NCI-H345 treated with DMSO at 0.1 percent for 48 hours (cell line): ENCODE measurements around the gene FGD3.
A peak's percentile ranks its signal among the peaks of the same experiment; 100 is the strongest.
"Not testable (repeated sequence)": the region's sequence is repeated elsewhere in the genome, so short reads cannot be mapped to it uniquely, and the experiment has no call there.

Source experiments
- DNase-seq: peaks from one replicate; lab custom pipeline; 2025; ENCODE audit not compliant: unreplicated experiment; lab: John Stamatoyannopoulos, UW

Gene FGD3, protein sequence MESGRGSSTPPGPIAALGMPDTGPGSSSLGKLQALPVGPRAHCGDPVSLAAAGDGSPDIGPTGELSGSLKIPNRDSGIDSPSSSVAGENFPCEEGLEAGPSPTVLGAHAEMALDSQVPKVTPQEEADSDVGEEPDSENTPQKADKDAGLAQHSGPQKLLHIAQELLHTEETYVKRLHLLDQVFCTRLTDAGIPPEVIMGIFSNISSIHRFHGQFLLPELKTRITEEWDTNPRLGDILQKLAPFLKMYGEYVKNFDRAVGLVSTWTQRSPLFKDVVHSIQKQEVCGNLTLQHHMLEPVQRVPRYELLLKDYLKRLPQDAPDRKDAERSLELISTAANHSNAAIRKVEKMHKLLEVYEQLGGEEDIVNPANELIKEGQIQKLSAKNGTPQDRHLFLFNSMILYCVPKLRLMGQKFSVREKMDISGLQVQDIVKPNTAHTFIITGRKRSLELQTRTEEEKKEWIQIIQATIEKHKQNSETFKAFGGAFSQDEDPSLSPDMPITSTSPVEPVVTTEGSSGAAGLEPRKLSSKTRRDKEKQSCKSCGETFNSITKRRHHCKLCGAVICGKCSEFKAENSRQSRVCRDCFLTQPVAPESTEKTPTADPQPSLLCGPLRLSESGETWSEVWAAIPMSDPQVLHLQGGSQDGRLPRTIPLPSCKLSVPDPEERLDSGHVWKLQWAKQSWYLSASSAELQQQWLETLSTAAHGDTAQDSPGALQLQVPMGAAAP

DNA sequence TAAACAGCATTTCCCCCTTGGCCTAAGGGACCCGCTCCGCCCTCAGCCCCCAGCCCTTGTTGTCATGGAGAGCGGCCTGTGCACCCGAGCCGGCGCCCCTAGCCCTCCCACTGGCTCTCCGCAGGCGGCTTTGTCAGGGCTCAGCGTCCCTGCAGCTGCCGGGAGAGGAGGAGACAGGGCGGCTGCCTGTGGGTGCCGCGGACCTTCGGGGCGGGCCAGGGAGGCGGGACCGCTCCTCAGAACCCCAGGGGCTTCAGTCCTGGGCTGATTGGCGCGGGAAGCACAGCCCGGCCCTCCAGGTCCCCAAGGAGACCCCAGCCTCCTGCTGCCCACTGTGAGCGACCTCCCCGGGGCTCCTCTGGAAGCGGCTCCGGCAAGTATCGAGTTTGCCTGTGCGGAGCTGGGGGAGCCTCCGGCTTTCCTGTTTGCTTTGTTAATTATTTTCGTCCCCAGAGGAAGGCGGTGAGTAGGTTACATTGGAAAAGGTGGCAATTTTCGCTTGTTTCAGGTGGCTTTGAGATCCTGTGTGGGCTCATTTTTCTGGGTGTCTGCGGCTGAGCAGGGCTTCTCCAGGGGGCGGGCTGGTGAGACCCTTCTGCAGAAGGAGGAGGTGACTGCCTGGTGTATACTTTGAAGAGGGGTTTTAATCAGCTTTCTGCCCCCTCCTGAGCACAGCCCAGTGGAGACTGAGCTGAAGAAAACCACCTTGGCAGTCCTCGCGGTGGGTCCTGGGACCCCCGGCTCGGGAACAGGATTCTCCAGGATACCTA, at the start of gene FGD3:
FGD3 (plus strand) TSS at position 256 of the 770 bp plus-strand sequence. CDS start 28,734 bp downstream, outside the sequence.
- peak; percentile 54 for DNase-seq

DNA sequence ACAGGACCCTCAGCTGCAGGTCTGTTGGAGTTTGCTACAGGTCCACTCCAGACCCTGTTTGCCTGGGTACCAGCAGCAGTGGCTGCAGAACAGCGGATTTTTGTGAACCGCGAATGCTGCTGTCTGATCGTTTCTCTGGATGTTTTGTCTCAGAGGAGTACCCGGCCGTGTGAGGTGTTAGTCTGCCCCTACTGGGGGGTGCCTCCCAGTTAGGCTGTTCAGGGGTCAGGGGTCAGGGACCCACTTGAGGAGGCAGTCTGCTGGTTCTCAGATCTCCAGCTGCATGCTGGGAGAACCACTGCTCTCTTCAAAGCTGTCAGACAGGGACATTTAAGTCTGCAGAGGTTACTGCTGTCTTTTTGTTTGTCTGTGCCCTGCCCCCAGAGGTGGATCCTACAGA, 42.2 kb upstream of the FGD3 start:
- DNase-seq = not testable (repeated sequence)

DNA sequence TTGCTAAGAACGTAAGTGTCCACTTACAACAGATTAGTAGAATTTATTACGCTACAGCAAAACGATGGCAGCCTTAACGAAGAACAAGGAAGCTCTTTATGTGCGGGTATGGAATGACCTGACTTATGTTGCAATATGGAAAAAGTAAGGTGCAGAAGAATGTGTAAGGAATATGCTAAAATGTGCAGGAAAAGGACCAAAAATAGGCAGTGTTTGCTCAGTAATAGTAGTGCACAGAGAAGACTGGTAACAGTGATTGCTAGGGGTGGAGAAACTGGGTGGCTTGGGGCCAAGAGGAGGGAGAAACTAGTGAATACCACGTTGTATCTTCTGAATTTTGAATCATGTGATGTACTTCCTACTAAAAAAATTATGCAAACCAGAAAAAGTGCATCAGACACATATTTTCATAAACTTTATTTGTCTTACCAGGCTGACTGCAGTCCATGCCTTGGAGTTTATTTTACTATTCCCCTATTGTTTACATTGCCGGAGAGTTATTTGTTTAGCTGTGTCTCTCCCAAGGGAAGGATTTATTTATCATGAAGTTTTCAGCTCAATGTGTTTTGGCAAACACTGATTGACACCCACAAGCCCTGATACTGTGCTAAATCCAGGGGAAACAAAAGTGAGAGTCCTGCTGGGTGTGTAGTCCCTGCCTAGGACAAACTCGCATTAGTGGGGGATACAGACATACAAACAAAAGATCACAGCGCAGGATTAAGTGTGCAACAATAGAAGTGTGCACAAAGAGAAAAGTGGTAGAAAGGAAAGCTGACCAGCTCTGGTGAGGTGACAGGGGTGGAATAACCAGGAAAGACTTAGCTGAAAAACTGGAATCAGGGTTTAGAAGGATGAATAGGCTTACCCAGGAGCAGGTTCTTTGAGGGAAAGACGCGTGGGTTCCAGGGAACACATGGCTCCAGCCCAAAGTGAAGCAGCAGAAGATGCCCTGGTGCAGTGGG, 35.5 kb upstream of the FGD3 start:
- peak; percentile 78 for DNase-seq

DNA sequence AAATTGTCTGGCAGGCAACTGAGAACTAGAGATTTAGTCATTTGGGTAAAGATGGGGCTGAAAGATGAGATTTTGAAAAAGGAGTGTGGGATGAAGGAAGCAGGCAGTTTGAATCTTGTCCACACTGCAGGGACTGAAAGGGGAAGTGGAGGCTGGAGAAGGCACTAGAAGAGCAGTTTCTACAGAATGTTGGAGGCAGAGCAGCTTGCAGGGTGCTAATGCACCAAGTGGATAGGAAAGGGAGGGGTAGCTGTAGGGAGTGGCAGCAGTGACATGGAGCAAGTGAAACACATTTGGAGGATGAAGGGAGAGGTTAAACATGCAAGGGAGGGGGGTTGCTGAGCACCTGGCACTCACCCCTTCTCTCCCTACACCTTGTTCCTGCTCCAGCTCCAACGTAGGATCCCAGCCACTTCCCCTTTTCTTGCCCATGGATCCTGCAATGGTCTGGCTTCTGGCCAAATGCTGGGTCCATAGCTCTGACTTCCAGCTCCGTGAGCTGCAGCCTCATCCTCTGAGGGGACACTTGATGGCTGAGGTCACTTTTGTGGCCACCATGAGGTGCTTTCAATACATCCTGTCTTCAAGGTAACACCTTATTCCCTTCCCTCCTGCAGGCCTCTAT, 30.0 kb upstream of the FGD3 start:
- no peak for DNase-seq

DNA sequence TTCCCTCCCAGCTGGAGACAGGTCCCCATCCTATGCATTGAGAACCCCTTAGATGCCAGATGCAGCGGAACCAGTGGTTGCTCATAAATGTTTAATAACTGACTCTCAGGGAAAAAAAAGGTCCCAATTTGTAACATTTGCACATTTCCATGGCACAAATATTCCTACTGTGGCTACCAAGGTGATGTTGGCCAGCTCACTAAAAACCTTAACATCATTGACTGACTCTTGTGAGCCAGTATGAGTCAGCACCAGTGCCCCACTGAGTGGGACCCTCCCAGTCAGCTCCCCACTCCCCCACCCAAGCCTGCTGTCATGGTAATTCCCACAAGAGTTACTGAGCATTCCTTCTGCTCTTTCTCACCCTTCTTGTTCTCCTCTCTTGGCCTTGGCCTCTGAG, 26.9 kb upstream of the FGD3 start:
- DNase-seq = no peak

DNA sequence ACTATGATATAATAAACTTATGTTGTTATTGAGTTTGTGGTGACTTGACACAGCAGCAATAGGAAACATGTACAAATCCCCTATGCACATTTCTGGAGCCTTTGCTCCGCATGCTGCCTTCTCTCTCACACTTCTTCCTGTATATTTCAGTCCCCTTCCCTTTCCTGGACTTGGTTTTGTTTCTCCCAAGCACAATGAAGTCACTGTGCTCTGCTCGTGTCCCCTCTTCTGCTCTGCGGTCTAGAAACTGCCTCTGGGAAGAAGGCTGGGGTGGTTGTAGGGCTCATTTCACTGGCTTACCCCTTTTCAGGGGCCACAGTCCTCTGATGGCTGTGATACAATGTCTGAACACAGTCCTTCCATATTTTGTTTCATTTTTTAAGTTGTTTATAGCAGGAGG, 15.7 kb upstream of the FGD3 start:
- no peak for DNase-seq

DNA sequence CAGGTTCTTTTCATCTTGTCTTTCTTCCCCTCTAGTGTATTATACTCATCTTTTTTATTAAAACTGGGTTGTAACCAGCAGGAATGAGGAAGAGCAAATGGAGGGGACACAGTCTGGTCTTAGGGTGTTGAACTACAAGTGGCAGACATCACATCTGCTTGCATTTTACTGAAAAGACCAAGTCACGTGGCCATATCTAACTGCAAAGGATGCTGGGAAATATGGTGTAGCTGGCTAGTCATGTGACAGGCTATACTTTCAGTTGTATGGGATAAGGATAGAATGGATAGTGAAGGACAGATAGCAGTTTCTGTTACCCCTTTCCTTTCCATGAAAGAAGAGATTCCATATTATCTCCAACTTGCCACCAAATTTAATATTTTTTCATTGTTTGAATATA, 13.0 kb upstream of the FGD3 start:
- DNase-seq = no peak

DNA sequence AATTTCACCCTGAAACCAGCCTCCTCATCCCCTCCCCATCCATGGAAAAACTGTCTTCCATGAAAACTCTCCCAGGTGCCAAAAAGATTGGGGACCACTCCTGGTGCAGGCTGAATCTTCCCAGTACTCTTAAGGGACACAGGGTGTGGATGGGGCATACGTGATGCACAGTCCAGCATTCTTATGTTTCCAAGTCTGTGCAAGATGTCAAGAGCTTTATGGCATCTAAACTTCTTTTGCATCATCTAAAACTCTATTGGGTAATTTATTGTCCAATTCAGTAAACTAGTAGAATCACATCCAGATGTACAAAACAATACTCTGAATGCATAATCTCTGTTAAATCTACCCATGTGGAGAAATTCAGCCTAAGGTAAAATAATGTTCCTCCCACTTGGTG, 9.3 kb upstream of the FGD3 start:
- DNase-seq = no peak

DNA sequence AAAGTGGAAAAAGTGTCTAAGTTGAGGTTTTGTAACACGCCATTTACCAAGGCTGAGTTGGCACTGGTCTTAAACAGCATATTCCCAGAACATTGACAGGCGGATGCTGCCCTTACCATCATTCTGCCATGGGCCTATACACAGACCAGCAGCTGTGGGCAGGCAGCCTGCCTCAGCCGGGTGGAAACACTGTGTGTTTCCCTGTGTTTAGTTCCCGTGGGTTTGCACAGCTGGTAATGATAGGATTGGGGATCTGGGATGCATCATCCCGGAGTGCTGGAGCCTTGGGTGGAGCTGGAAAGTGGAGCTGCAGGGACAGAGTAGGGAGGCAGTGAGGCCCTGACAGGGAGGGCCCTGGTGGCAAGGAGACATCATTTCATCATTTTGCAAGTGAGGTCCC, 5.5 kb upstream of the FGD3 start:
- no peak for DNase-seq

DNA sequence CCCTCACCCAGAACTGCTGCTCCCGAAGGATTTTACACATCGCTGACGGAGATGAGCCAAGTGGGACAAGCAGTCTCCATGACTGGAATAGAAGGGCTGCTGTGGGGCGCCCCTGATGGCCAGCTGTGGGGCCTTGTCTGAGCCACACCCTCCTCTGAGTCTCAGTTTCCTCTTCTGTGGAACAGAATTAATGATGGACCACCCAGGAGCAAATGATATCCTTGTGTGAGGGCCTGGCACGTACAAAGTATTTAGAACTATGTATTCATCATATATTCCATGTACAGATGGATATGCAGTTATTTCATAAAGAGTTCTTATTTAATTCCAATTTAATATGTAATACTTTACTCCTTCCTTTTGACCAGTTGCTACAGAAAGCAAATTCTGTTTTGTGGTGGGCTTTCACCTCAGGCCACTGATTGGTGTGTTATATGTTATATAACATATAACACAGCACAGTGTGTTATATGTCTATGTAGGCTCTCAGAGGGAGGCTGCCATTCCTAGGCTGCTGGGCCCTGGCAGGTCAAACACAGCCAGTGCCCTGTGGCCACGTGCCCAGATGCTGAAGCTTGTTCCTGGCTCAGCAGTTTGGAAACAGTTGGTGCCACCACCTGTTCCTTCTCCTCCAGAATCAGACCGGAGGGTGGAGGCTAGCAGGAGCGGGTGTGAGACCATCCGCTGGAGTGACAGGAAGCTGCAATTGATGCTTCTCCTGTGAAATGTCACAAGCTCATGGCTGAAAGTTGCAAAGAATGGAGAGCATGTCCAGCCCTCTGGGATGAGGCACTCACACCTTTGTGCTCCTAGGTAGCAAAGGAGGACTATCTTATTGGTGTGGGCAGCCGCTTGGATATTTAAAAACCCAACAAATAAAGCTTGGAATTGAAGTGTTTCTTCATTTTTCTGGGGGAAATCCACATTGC, 4.4 kb upstream of the FGD3 start:
- DNase-seq = no peak

DNA sequence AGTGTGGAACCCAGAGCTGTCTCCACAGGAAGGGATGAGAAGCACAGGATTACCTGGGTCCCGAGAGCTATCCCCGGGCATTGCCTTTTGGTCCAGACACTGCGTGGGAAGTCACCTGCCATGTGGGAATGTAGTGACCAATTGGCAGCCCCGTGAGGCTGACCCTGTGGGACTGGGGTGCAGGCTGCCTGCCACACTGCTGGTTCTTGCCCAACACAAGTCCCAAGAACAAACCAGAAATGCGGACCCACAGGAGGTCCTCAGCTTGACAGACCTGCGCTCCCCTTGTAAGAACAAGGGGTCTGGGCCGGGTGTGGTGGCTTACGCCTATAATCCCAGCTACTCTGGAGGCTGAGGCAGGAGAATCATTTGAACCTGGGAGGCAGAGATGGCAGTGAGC, 2.4 kb upstream of the FGD3 start:
- no peak for DNase-seq

DNA sequence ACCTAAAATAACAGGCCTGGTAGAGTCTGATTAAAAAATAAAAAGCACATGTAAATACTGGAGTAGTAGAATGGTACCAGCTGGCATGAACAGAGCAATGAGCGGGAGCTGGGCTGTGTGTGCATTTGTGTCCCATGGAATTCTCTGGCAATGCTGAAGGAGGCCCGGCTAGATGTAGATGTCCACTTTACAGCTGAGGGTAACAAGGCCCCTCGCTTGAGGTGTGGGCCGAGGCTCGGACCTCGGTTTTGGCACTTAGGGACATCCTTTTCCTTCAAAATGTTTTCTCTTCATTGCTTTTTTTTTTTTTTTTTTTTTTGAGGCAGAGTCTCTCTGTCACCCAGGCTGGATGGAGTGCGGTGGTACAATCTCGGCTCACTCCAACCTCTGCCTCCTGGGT, 1.5 kb upstream of the FGD3 start:
- no peak for DNase-seq

DNA sequence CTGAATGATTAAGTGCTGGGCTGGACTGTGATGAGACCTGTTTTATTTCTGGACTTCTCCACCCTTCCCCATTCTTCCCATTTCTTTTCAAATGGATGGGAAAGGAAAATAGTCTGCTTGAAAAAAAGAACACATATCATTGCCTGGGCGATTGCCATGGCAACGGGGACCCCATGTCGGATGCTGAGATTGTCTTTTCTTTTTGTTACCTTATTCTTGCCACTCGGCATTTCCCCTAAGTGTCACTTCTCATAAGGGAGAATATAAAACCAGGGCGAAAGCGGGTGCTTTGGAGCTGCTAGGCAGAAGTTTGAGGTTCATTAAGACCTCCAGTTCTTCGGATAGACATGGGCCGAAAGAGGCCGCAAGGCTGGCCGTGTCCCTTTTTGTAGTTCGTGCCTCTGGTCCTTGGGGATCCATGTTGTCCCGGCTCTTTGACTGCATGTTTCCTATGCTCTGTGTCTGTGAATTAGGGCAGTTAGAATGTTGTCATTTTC, 763 bp downstream of the FGD3 start:
- DNase-seq = no peak

DNA sequence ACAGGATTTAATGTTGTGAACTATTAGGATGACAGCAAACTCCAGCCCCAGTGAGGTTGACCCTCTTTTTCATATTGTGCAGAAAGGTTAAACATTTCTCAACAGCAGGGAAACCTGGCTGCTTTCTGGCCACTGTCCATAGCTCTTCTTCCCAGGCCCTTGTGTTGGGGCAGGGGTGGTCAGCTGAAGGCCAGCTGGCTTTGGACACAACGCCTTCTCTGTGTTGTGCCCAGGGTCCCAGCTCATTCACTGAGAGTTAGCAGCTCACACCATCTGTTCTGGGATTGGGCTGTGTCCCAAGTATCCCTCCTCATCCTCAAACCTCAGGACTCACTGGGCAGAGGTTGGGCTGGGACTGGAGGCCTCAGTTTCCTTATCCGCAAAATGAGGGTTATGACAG, 1.3 kb downstream of the FGD3 start:
- DNase-seq = no peak

DNA sequence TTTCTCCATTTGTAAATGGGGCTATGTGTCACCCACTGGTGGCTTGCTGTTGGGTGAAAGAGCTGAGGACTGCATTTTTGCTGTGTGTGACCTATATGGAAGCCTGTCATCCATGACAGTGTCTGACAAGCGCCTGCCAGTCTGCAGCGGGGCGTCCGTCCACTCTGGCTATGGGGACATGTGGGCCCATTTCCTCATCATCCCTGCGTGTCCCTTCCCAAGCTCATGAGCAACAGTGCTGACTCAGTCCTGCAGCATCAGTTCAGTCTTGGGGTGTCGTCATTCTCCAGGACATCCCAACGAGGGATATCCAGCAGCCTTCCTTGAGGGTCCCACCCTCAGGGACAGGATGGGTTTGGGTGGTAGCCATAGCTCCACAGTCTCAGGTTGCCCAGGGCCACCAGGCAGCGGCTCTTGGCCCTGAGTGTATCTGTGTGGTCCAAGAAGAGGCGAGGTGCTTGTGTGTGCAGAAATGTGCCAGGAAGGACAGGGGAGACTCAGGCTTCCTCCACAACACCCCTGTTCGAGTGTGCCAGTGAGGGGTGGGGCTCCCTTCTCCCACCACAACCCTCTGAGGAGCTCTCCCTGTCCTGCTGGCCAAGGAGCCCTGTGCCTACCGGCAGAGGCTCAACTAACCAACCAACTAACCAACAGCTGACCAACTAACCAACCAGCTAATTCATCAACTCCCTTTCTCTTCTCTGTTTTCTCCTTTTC, 2.1 kb downstream of the FGD3 start:
- no peak for DNase-seq

DNA sequence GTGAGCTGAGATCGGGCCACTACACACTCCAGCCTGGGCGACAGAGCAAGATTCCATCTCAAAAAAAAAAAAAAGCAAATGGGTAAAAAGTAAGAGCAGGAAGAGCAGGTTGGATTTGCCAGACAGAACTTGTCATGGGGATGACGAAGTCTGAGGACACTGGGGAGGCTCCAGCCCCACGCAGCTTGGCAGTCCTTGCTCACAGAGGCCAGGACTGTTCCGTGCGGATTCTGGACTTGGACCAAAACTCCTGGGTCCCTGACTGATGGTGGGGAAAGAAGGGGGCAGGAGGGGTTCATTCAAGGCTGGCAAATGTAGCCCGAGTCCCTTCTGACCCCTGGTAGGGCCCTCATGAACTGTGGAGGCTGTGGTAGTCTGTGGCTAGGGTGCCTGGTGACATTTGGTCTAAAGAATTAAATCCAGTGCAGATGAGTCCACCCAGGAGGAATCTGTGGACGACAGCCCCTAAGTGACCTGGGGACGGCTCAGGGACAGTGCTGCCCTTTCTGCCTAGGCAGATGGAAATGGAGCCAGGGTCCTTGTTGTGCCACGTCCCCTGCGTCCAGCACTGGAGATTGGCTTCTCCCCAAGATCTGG, 3.1 kb downstream of the FGD3 start:
- DNase-seq = no peak

DNA sequence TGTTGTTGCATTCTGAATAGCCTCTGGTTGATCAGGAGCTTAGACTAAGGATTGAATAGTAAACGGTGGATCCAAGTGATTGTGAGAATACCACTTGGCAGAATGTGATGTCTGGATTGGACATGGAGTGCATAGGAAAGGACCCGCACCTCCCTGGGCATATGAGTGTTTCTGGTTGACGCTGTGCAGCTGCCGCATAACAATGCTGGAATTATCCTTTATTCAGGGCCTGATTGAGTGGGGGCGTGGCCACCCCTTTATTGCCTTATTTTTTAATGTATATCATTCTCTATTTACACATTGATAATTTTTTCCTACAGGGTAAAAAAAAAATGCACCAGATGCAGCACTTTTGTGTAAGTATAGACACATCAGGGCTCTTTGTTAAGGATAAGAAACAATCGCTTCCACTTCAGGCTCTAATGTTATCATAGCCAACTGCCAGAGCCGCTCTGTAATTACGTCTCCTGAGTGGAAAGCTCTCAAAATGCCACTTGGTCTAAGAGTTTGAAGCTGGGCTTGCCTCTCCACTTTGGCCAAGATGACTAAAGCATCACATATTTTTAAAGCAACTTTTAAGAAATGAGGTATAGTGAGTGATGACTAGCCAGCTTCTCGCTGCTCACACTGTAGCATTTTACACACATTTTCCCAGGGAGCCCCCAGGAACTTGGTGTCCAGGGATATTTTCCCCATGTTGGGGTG, 5.7 kb downstream of the FGD3 start:
- peak; percentile 92 for DNase-seq
